ENCODE measurements around the gene IL32.
A peak's percentile ranks its signal among the peaks of the same experiment; 100 is the strongest.

IL32 gene

DNA sequence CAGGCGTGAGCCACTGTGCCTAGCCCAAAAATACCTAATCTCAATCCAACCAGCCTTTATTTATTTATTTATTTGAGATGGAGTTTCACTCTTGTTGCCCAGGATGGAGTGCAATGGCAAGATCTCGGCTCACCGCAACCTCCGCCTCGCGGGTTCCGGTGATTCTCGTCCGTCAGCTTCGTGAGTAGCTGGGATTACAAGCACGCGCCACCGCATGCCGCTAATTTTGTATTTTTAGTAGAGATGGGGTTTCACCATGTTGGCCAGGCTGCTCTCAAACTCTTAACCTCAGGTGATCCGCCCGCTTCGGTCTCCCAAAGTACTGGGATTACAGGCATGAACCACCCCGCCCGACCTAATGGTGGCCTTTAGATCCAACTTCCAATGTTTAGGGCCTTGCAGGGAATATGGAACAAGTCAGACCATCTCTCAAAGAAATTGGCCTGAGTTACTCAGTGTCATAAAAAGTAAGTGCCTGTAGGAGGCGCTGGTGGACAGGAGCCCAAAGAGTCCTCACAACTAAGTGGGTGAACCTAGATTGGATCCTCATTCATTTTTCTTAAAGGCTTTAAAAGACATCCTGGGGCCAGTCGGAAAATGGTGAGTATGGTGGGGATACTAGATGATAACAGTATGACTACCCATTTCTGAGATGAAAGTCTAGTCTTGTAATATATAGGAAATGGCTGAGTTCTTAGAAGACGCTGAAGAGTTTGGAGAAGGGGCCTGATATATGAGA is 29.0 kb downstream of the IL32 start:
- FAIRE-seq: peak; percentile 69

GRCh38 chr16:3095869-3096268 is 30.4 kb downstream of the IL32 start:
- no peak for FAIRE-seq

DNA sequence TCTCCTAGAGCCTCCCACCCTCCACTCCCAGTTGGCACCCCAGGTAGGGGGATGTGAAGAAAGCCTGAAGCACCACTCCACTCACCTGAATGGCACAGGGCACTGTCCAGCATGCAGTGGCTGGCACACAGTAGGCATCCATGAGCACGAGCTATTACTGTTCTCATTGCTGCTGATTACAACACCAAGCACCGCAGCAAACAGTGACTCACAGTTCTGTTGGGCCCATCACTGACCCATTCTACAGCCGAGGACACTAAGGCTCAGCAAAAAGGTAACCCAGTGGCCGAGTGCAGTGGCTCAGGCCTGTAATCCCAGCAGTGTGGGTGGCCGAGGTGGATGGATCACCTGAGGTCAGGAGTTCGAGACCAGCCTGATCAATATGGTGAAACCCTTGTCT is 30.9 kb downstream of the IL32 start:
- no peak for FAIRE-seq

DNA sequence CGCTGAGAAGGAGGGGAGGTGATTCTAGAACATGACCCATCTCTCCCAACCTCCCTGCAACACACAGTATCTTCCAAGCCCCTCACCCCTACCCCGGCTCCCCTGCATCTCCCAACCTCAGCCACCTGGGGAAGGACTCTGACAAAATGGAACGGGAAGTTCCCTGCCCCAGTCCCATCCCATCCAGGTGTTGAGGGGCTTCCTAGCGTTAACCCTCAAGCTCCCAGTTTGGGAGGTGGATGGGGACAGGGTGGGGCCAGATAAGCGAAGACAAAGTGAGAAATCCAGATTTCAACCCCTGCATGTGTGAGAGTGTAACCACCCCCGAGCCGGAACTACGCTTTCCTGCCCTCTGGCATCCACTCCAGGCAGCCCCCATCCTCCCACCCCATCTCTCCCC is 31.8 kb downstream of the IL32 start:
- FAIRE-seq: no peak

DNA sequence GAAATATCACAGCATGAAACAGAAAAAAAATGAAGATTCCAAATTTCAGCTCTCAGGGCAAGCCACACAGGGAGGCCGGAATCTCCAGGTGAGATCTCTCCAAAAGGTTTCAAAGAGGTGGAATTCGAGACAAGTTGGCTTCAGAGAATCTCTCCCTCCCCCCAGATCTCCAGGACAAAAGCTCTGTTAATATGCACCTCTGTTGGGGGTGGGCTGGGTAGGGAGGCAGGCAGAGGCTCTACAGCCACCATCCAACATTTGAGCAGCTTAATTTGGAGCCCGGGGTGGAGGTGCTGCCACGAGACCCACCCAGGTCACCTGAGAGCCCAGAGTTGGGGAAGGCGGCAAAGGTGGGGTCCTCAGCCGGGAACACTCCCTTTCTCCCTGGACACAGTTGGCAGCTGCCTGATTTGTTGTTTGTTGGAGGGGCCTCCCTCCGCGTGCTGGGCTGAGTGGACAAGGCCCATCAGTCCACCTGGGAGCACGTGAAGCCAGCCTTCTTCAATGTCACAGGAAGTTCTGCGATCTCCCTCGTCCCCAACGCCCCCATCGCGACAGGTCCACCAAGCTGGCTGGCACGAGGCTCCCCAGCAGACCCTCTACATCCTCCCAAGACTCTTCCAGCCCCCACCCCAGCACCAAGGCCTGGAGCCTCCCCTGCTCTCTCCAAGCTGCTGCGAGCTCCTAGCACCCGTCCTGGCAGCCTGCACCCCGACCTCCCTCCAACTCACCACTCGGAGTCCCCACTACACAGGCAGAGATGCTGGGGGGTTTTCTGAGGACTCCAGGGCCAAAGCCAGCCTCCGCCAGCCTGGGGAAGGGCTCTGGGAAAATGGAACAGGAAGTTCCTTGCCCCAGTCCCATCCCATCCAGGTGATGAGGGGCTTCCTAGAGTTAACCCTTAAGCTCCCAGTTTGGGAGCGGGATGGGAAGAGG is 33.3 kb downstream of the IL32 start, which contains the start of gene ZSCAN10:
ZSCAN10 (minus strand) TSS at position 836 of the 936 bp plus-strand sequence. CDS start 6,357 bp downstream, outside the sequence.
- no peak for FAIRE-seq

- no peak for FAIRE-seq
These were observed 33.9 kb downstream of the IL32 start for GRCh38 chr16:3099395-3099731.

DNA sequence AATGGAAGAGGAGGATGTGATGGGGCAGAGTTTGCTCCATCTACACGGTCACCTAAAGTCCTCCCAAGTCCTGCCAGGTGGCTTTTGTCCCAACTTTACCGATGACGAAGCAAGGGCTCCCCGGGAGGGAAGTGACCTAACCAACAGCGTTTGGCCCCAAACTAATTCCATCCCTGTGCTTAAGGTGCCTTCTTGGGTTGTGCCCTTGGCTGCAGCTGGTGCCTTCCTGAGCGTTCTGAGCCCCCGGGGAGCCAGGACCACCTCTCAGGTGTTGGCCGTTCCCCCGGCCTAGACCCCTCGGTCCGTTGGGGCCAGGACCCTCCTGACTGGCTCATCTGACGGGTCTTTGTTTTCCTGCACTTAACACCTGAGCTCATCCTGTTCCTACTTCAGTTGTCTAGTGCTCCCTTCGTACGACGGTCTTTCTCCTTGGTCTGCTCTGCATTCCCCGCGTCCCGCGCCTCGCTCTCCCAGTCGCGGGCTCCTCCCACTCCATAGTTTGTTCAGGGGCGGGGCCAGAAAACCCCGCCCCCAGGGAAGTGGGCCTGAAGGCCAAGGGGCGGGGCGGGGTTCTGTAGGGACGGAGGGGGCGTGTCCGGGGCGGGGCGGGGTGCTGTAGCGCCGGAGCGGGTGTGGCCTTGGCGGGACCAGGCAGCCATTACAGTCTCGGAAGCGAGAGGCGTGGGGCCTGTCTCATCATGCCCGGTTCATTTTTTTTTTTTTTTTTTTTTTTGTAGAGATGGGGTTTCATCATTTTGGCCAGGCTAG is 34.5 kb downstream of the IL32 start:
- peak; percentile 54 for FAIRE-seq

- no peak for FAIRE-seq
These were observed 35.8 kb downstream of the IL32 start for GRCh38 chr16:3101018-3101840.

- no peak for FAIRE-seq
These were observed 36.5 kb downstream of the IL32 start for GRCh38 chr16:3101841-3102470.

DNA sequence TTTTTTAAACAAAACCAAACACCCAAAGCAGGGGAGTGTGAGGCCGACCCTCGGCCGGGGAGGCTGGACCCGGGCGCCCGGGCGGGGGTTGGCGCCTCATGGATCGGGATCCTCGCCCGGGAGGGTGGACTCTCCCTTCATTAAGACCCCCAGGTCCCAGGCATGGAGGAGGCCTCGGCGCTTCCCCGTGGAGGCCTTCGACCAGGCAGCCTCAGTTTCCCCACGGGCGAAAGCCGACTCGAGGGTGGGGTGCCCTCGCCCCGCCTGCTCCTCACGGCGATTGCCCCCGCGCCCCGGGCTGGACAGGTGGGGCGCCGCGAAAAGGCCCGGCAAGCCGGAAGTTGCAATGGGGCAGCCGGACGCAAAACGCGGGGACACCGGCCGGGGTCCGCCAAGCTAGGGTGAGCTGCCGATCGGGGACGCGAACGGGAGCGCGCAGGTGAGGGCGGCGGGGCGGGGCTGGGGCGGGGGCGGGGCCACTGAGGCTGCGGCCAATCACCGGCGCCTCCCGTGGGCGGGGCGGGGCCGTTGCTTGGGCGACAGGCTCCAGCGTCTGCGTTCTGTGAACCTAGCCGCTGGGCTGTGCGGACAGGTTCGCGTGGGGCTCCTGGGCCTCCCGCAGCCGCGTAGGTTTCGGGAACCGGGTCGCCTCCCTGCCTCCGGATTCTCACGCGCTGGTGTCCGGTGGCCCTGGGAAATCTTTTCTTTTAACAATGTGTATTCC is 40.9 kb downstream of the IL32 start:
- FAIRE-seq: no peak

DNA sequence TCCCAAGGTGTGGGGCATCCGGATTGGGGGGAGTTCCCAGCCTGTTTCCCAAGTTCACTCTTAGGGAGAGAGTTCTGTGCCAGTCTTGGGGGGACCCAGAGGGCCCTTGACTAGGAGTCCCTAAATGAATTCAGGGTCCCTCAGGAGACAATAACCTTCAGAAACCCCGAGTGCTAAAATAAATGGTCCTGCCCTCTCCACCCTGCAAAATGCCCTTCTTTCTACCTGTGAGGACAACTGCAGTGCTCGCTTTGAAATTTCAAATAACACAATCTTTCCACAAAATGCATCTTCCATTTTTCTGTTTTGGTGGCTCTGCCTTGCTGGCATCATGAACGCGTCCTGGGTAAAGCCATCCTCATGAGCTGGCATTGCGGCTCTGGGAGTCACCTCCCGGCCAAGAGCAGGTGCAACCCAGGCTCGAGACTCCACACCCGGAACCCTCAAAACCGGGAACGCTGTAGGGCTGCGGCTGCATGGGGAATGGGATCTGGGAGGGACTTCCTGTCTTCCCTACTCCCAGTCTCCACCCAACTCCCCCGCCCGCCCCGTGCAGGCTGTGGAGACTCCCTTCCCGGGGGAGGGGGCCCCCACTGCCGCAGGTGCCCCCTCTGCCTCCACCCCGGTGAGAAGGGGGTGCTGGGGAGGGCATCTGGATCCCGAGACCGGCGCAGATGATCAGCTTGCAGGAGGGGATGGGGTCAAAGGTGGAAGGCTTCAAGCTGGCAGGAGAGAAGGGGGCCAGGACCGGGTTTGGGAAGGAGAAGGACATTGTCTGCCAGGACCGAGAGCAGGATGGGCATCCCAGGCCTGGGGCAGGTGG is 46.8 kb downstream of the IL32 start, which contains the start of gene ZNF205:
ZNF205 (plus strand) TSS at position 529 of the 823 bp plus-strand sequence. CDS start 845 bp downstream, outside the sequence.
- no peak for FAIRE-seq

DNA sequence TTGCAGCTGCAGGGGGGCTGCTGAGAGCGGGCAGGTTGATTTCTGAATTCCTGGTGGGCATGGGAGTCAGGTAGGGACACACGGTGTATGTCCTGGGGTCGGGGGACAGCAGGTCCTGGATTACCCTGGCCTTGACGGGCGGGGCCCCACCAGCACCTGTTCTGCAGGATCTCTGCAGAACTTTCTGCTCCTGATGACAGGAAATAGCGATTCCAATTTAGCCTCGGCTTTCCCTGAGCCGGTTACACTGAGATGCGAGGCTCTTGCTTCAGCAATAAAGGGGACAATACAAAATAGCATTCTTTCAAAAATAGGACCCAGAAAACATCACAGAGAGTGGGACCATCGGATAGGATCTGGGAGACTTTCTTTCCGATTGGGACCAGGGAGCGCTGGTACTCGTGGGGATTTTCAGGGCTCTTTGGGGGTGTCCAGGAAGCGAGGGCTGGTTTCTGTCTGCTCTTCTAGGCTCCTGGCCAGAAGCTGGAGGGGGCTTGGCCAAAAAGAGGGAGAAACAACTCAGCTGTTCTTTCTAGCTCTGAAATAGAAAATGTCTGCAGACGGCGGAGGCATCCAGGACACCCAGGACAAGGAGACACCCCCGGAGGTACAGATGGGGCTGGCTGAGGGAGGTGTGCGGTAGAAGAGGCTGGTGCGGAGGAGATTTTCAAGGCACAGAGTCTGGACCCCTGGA is 47.6 kb downstream of the IL32 start:
- no peak for FAIRE-seq

GRCh38 chr16:3113765-3114479 is 48.5 kb downstream of the IL32 start:
- FAIRE-seq: no peak

- FAIRE-seq: no peak
These were observed 49.6 kb downstream of the IL32 start for GRCh38 chr16:3115003-3115402.

DNA sequence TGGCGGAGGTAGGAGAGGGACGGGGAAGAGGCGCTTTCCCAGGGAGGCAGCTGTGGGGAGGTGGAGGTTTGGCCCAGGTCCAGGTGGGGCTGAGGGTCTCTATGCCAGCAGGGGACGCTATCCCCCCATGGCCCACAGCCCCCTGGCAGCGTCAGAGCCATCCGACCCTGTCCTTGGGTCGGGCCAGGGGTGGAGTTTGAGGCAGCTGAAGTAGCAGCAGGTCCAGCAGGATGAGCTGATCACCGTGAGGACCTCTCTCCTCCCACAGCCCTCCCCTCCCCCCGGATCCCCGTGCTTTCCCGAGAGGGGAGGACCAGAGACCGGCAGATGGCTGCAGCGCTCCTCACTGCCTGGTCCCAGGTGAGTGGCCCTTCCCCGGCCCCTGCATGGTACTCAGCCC is 50.1 kb downstream of the IL32 start:
- FAIRE-seq: no peak

DNA sequence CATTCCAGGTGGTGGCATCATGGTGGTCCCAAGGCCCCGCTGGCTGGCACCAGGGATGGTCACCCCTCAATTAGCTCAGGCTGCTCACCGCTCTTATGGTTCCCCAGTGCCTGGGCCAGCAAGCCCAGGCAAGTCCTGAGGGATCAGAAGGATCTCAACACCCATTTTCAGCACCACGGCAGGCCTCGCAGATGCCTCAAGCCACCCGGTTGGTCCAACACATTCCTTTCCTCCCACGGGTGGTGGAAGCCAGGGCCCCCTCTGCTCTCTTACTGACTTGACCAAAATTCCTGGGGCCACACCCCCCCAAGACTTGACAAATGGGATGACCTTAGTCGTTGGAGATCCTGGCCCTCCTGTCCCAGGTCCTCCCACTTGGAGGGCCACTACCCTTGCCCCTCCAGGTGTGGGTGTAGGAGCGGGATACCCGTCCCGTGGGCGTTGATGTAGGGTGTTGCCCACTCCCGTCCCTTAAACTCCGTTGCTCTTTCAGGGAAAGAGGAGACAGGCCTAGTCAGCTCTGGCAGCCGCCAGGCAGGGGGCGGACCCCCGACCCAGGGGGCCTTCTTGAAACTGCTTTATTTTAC is 52.9 kb downstream of the IL32 start:
- no peak for FAIRE-seq

DNA sequence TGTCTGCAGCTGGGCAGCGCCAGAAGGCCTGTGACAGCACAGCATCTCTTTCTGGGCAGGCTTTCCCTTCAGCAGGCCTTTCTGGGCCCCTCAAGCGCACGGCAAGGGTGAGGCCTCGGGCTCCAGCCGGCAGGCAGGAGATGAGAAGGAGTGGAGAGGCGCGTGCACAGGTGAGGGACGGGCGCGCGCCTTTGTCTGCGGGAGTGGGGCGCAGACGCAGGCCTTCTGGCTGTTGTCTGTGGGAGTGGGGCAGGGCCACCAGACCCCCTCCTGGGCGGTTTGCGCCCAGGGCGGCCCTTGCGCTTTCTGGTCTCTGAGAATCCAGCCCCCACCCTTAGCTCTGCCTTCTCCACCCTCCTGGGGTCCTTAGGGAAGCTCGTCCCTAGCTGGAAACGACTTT is 53.4 kb downstream of the IL32 start:
- no peak for FAIRE-seq

Data from G401.6 (cell line).